ENCODE data around the gene MSL2.

GRCh38 chr3:136211547-136211946 lies 15.4 kb upstream of the MSL2 start:
- TF ChIP-seq EZH2 (IDR thresholded peaks at IDR 0.05) (no peak), POLR2AphosphoS5 (IDR thresholded peaks at IDR 0.05; ENCODE audit: borderline replicate concordance, low read depth, low read length) (no peak), FOXP2 (optimal IDR thresholded peaks at IDR 0.05; ENCODE audit: control extremely low read depth, extremely low read length, insufficient read depth) (no peak)
